Superior temporal gyrus (tissue), 1 donor: ENCODE data around the gene ZPR1.
"Not testable (repeated sequence)": the region's sequence is repeated elsewhere in the genome, so short reads cannot be mapped to it uniquely, and the experiment has no call there.

Experiments used
- DNase-seq: peaks from one replicate; pipeline ENCODE4 v3.0.0-alpha.2; 2016; ENCODE audit errors: extremely low spot score

Gene ZPR1

GRCh38 chr11:116792144-116792868, 4.5 kb upstream of the ZPR1 start:
- no peak for DNase-seq

- DNase-seq, result no peak
Measured at GRCh38 chr11:116791813-116792143, 4.0 kb upstream of the ZPR1 start, which contains the start of gene APOA5. APOA5 (minus strand) TSS chr11:116791879; CDS start chr11:116791860, 19 bp downstream.

GRCh38 chr11:116791002-116791812, 3.4 kb upstream of the ZPR1 start:
- DNase-seq, result peak; percentile 86

- no peak for DNase-seq
Measured at GRCh38 chr11:116790167-116791001, 2.6 kb upstream of the ZPR1 start.

DNA sequence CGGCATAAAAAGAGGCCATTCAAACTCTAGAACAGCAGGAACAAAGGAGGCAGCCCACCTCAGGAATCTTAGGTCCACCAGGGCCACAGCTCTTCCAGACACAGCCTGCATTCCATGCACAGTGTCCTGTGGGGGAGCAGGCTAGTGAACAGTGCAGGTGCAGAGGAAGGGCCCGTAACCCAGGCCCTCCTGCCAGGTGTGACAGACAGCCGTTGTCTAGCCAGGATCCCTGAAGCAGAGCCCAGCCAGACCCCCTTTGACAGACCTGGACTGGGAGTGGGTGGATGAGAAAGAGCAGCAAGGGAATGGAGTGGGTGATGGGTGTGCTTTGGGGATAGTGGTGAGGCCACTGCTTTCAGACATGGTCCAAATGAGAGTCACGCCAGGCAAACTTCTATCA, 1.2 kb upstream of the ZPR1 start:
- no peak for DNase-seq

DNA sequence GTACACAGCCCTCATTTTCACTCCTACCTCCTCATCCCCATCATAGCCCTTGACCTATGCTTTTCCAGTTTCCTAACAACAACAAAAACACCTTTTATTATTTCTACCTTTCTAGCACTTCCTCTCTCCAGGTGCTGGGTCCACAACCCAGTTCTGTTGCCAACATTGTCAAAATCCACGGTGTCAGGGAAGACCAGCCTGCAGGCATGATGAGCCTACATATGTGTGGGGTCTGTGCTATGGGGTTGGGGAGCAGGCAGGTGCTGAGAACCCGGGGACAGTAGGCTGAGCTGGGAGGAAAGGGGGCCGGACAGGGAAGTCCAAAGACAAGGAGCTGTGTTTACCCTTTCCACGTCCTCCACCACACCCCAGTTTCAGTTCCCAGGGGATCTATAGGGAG, 711 bp upstream of the ZPR1 start:
- DNase-seq, result no peak

- DNase-seq, result no peak
Measured at GRCh38 chr11:116787436-116787785, 412 bp downstream of the ZPR1 start.

DNA sequence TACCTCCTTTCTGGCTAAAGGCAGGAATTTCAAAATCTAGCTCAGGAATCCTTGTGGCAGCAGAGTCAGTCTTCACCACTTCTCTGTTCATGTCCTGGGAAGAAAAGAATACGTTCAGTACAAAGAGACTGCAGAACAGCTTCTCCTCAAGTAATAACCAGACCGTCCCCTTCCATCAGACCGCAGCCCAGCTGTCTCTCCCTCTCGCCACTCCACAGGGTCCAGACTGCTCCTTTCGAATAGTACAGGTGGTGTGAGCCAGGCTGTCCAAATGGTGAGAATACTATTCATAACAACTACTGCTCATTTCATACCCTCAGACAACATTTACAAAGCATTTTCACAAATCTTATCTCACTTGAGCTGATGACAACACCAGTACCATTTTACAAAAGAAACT, 857 bp downstream of the ZPR1 start:
- no peak for DNase-seq

- no peak for DNase-seq
Measured at GRCh38 chr11:116786326-116786725, 1.5 kb downstream of the ZPR1 start.

GRCh38 chr11:116782728-116783127, 5.1 kb downstream of the ZPR1 start:
- no peak for DNase-seq

- no peak for DNase-seq
Measured at GRCh38 chr11:116778556-116778955, 9.3 kb downstream of the ZPR1 start.

DNA sequence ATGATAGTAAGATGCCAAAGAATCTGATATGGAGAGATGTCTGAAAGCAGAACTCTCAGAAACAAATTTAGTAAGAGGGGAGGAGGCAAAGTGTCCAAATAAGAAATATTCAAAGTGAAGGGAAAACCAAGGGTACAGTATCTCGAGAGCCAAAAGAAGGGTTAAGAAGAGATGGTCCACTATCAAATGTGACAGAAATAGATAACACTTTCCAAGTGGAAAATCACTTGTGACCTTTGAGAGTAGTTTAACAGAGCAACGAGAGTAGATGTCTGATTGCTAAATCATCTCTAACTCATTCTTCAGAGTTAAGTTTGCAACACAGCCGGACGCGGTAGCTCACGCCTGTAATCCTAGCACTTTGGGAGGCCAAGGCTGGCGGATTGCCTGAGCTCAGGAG, 10.8 kb downstream of the ZPR1 start:
- DNase-seq, result no peak

DNA sequence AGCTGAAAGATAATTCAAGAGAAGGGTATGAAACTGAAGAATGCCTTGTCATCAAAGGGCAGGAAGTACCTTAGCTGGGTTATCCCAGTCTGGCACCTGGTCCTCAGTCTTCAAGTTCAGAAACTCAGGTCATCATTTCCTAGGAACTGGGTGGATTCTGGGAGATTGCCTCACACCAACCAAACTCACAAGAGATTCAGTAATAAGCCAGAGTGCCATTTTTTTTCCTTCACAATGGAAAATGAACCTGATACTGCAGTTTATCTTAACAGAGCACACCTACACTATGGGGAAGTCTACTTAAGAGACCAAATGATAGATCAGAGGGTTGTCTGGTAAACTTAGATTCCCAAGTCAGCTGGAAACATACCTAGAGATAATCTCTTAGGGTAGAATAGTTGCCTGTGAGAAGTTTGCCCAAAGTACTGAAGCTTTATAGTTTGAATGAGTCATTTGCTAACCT, 11.3 kb downstream of the ZPR1 start:
- DNase-seq, result no peak

DNA sequence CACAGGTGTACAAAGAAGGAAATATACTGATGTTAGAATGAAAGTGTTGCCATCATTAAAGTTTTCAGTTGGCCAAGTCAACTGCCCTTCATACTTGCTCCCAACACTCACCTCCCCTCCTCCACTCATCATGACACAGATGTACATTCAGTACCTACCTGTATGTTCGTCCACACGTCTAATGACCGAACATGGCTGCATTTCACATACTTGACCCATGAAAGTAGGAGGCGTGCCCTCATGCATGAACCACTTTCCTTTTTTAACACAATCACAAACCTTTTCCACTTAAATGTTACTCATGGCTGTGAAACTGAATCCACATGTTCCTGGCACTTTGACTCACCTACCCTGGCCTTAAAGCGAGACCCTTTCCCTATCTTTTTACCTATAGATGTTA, 11.8 kb downstream of the ZPR1 start:
- no peak for DNase-seq

- DNase-seq, result no peak
Measured at GRCh38 chr11:116774661-116775060, 13.2 kb downstream of the ZPR1 start.

- DNase-seq, result peak; percentile 57
Measured at GRCh38 chr11:116773203-116774097, 14.4 kb downstream of the ZPR1 start.

GRCh38 chr11:116772443-116773202, 15.2 kb downstream of the ZPR1 start, which contains the start of gene BUD13:
BUD13 (minus strand) TSS chr11:116772987; CDS start chr11:116772964, 23 bp downstream.
- DNase-seq, result peak; percentile 92

DNA sequence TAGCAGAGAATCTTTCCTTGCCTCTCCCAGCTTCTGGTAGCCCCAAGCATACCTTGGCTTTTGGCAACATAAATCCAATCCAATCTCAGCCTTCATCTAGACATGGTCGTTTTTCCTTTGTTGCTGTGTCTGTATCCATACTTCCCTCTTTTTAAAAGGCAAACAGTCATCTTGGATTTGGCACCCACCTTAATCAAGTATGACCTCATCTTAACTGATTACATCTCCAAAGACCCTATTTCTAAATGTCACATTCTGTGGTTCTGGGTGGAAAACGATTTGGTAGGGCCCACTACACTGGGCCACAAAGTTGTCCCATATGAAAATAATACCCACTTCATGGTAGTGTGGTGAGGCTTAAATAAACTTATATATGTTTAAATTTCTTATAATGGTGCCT, 15.9 kb downstream of the ZPR1 start:
- DNase-seq, result no peak

GRCh38 chr11:116762132-116762531, 25.7 kb downstream of the ZPR1 start:
- no peak for DNase-seq

DNA sequence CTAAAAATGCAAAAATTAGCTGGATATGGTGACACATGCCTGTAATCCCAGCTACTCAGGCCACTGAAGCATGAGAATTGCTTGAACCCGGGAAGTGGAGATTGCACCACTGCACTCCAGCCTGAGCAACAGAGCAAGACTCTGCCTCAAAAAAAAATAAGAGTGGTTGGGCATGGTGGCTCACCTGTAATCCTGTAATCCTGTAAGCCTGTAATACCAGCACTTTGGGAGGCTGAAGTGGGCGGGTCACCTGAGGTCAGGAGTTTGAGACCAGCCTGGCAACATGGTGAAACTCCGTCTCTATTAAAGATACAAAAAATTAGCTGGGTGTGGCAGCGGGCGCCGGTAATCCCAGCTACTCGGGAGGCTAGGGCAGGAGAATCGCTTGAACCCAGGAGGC, 31.8 kb downstream of the ZPR1 start:
- not testable (repeated sequence) for DNase-seq
